GM23338 (cell line): Measurements from ENCODE around the gene CHD9.

Experiments used
- ETS1 ChIP-seq: IDR thresholded peaks from 2 replicates; pipeline ENCODE4 v1.6.1; 2016; ENCODE audit warnings: antibody characterized with exemption
- EZH2 ChIP-seq: fragments of 200-600 bp; sonication (generic); IDR thresholded peaks from one replicate; pipeline ENCODE4 v1.8.0; 2017; ENCODE audit warnings: antibody characterized with exemption, mild to moderate bottlenecking, low read depth; ENCODE audit not compliant: unreplicated experiment
- POLR2AphosphoS5 ChIP-seq: IDR thresholded peaks from 2 replicates; pipeline ENCODE4 v1.6.1; 2016; ENCODE audit warnings: antibody characterized with exemption, low read depth
- TF ChIP-seq, protein P1 (sequence below), 2 experiments: fragments of 200-600 bp in 1 of 2; sonication (generic) in 1 of 2; conservative IDR thresholded peaks; 2 replicates each; pipeline versions ENCODE4 v1.5.1 to v1.6.1; 2016 to 2017; ENCODE audit warnings: antibody characterized with exemption in 2 of 2, low read depth in 2 of 2, mild to moderate bottlenecking in 2 of 2, moderate library complexity in 1 of 2

GRCh38 chr16:53147500-53148065 is 92.8 kb downstream of the CHD9 start:
- TF ChIP-seq, protein P1, sequence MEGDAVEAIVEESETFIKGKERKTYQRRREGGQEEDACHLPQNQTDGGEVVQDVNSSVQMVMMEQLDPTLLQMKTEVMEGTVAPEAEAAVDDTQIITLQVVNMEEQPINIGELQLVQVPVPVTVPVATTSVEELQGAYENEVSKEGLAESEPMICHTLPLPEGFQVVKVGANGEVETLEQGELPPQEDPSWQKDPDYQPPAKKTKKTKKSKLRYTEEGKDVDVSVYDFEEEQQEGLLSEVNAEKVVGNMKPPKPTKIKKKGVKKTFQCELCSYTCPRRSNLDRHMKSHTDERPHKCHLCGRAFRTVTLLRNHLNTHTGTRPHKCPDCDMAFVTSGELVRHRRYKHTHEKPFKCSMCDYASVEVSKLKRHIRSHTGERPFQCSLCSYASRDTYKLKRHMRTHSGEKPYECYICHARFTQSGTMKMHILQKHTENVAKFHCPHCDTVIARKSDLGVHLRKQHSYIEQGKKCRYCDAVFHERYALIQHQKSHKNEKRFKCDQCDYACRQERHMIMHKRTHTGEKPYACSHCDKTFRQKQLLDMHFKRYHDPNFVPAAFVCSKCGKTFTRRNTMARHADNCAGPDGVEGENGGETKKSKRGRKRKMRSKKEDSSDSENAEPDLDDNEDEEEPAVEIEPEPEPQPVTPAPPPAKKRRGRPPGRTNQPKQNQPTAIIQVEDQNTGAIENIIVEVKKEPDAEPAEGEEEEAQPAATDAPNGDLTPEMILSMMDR (conservative IDR thresholded peaks at IDR 0.05; ENCODE audit: low read depth in 2 of 2): no peak
- no peak for TF ChIP-seq EZH2
- no peak for TF ChIP-seq ETS1
- TF ChIP-seq POLR2AphosphoS5: no peak
